ENCODE results near the gene TNFRSF1B.

DNA sequence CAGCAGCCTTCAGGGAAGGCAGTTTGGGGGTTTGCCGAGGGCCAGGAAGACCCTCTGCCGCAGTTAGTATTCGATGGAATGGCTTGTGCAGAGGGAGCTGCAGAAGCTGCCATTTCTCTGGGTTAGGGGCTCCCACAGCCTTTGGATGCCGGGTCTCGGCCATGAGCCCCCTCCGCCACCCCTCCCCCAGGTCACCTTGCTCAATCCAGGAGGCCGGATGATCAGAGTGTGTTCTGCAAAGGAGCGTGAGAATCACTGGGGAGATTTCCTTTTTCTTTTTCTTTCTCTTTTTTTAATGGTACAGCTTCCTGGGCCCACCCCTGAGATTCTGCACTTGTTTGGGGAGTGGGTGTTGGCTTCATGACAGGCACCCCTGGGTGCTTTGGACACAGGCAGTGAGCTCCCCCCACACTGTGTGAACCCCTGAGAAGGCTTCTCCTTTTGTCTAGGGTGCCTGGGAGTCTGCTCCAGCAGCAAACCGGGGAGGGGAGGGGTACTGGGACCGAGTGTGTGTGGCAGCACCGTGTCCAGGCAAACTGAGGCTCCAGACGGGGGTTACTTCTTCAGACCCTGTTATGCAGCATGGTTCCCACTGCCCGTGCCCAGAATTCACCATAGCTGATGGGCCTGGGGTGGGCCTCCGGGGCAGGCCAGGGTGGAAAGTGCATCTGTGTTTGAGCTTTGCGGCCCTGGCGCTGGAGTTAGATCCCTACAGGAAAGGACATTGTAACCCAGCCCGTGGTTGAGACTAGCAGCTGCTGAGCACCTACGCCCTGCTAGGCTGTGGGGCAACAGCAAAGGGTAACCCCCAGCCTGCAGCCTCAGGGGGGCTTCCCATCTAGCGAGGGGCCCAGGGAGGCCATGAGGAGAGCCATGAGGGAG lies 18.5 kb downstream of the TNFRSF1B start:
- TF ChIP-seq, protein P1, sequence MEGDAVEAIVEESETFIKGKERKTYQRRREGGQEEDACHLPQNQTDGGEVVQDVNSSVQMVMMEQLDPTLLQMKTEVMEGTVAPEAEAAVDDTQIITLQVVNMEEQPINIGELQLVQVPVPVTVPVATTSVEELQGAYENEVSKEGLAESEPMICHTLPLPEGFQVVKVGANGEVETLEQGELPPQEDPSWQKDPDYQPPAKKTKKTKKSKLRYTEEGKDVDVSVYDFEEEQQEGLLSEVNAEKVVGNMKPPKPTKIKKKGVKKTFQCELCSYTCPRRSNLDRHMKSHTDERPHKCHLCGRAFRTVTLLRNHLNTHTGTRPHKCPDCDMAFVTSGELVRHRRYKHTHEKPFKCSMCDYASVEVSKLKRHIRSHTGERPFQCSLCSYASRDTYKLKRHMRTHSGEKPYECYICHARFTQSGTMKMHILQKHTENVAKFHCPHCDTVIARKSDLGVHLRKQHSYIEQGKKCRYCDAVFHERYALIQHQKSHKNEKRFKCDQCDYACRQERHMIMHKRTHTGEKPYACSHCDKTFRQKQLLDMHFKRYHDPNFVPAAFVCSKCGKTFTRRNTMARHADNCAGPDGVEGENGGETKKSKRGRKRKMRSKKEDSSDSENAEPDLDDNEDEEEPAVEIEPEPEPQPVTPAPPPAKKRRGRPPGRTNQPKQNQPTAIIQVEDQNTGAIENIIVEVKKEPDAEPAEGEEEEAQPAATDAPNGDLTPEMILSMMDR (IDR thresholded peaks at IDR 0.05), result no peak
- TF ChIP-seq POLR2A (IDR thresholded peaks at IDR 0.05) (no peak), EP300 (IDR thresholded peaks at IDR 0.05) (no peak)

Data from gastroesophageal sphincter (tissue), 3 donors.